H9 (cell line): ENCODE results near the gene ZP1. TPM values are rescaled to one million over a fixed set of nuclear protein-coding genes. Genes with fewer than 3 reads are reported as not detected.

Experiments
- DNase-seq: peaks from one replicate; pipeline ENCODE4 v3.0.0-alpha.2; 2017
- H2AFZ ChIP-seq: one replicate; pipeline ENCODE4 v1.6.1; 2013; ENCODE audit warnings: mild to moderate bottlenecking, low read length, control low read depth, moderate library complexity
- H2AK5ac ChIP-seq: 2 replicates; pipeline ENCODE4 v1.6.1; 2013; ENCODE audit warnings: low read length, control low read depth, mixed read lengths; ENCODE audit not compliant: insufficient read length
- H2BK120ac ChIP-seq: one replicate; pipeline ENCODE4 v1.6.1; 2013; ENCODE audit warnings: low read depth, mild to moderate bottlenecking, low read length, control low read depth, inconsistent platforms; ENCODE audit not compliant: poor library complexity, severe bottlenecking
- H2BK12ac ChIP-seq: 2 replicates; pipeline ENCODE4 v1.6.1; 2013; ENCODE audit warnings: low read length, control low read depth, mixed read lengths, low read depth; ENCODE audit not compliant: insufficient read length
- H2BK15ac ChIP-seq: 2 replicates; pipeline ENCODE4 v1.6.1; 2013; ENCODE audit warnings: low read depth, low read length, control low read depth
- H2BK20ac ChIP-seq: one replicate; pipeline ENCODE4 v1.6.1; 2013; ENCODE audit warnings: low read depth, mild to moderate bottlenecking, low read length, control low read depth, inconsistent platforms; ENCODE audit not compliant: poor library complexity, severe bottlenecking
- H2BK5ac ChIP-seq: 2 replicates; pipeline ENCODE4 v1.6.1; 2013; ENCODE audit warnings: low read length, control low read depth, mixed read lengths; ENCODE audit not compliant: insufficient read length
- H3K14ac ChIP-seq: 2 replicates; pipeline ENCODE4 v1.6.1; 2013; ENCODE audit warnings: low read length, control low read depth; ENCODE audit not compliant: insufficient read depth
- H3K18ac ChIP-seq: 2 replicates; pipeline ENCODE4 v1.6.1; 2013; ENCODE audit warnings: low read depth, mild to moderate bottlenecking, mixed read lengths, low read length, control low read depth; ENCODE audit not compliant: insufficient read length
- H3K23ac ChIP-seq: 2 replicates; pipeline ENCODE4 v1.6.1; 2013; ENCODE audit warnings: low read length, control low read depth, mixed read lengths, low read depth; ENCODE audit not compliant: insufficient read length
- H3K23me2 ChIP-seq: 2 replicates; pipeline ENCODE4 v1.6.1; 2013; ENCODE audit warnings: low read depth, mild to moderate bottlenecking, mixed read lengths, low read length, control low read depth; ENCODE audit not compliant: insufficient read length, poor library complexity, severe bottlenecking
- H3K27ac ChIP-seq: 2 replicates; pipeline ENCODE4 v1.5.1; 2013; ENCODE audit warnings: low read length, control low read depth, mixed read lengths, low read depth; ENCODE audit not compliant: insufficient read length
- H3K27me3 ChIP-seq: 2 replicates; pipeline ENCODE4 v1.6.1; 2013; ENCODE audit warnings: low read length, control low read depth, inconsistent platforms; ENCODE audit not compliant: insufficient read depth
- H3K4ac ChIP-seq: 2 replicates; pipeline ENCODE4 v1.6.1; 2013; ENCODE audit warnings: low read depth, mild to moderate bottlenecking, control low read depth, inconsistent platforms, low read length, moderate library complexity
- H3K4me1 ChIP-seq: 2 replicates; pipeline ENCODE4 v1.6.1; 2013; ENCODE audit warnings: low read length, control low read depth, inconsistent platforms; ENCODE audit not compliant: insufficient read depth
- H3K4me2 ChIP-seq: 2 replicates; pipeline ENCODE4 v1.6.1; 2013; ENCODE audit warnings: low read length, control low read depth, mixed read lengths; ENCODE audit not compliant: insufficient read length, insufficient read depth
- H3K56ac ChIP-seq: 2 replicates; pipeline ENCODE4 v1.6.1; 2013; ENCODE audit warnings: low read depth, mild to moderate bottlenecking, mixed read lengths, low read length, control low read depth; ENCODE audit not compliant: insufficient read length
- H3K79me1 ChIP-seq: 2 replicates; pipeline ENCODE4 v1.6.1; 2013; ENCODE audit warnings: low read depth, mild to moderate bottlenecking, moderate library complexity, low read length, control low read depth, inconsistent platforms; ENCODE audit not compliant: insufficient read depth, poor library complexity, severe bottlenecking
- H3K79me2 ChIP-seq: 2 replicates; pipeline ENCODE4 v1.6.1; 2013; ENCODE audit warnings: low read length, control low read depth, inconsistent platforms; ENCODE audit not compliant: insufficient read depth
- H3K9ac ChIP-seq: 2 replicates; pipeline ENCODE4 v1.6.1; 2013; ENCODE audit warnings: low read length, control low read depth, mixed read lengths; ENCODE audit not compliant: insufficient read length; ENCODE audit errors: extremely low read depth
- H3K9me3 ChIP-seq: one replicate; pipeline ENCODE4 v1.6.1; 2013; ENCODE audit warnings: low read depth, low read length, inconsistent platforms; ENCODE audit not compliant: control insufficient read depth
- H3T11ph ChIP-seq: one replicate; pipeline ENCODE4 v1.6.1; 2013; ENCODE audit warnings: mild to moderate bottlenecking, low read length, control low read depth, inconsistent platforms
- H4K20me1 ChIP-seq: one replicate; pipeline ENCODE4 v1.6.1; 2013; ENCODE audit not compliant: control insufficient read depth, insufficient read length, insufficient read depth
- H4K5ac ChIP-seq: 2 replicates; pipeline ENCODE4 v1.6.1; 2013; ENCODE audit warnings: low read depth, mild to moderate bottlenecking, mixed read lengths, low read length, control low read depth; ENCODE audit not compliant: insufficient read length
- H4K8ac ChIP-seq: replicated peaks from 2 replicates; pipeline ENCODE4 v1.6.1; 2013; ENCODE audit warnings: low read length, control low read depth, mixed read lengths, low read depth; ENCODE audit not compliant: insufficient read length
- H4K91ac ChIP-seq: 2 replicates; pipeline ENCODE4 v1.6.1; 2013; ENCODE audit warnings: low read depth, mild to moderate bottlenecking, moderate library complexity, mixed read lengths, low read length, control low read depth; ENCODE audit not compliant: insufficient read length
- H3K27ac Mint-ChIP-seq, 3 experiments: 2 replicates in 2 of 3; 3 replicates in 1 of 3; pipeline ENCODE4 v1.8.0; 2020 to 2021; ENCODE audit warnings: mixed read lengths in 3 of 3, mild to moderate bottlenecking in 1 of 3, moderate library complexity in 1 of 3
- H3K27me3 Mint-ChIP-seq: 2 replicates; pipeline ENCODE4 v1.8.0; 2021; ENCODE audit warnings: low read depth, mild to moderate bottlenecking, moderate library complexity, mixed read lengths
- H3K36me3 Mint-ChIP-seq, 3 experiments: 2 replicates in 2 of 3; 3 replicates in 1 of 3; pipeline ENCODE4 v1.8.0; 2020 to 2021; ENCODE audit warnings: low read depth in 3 of 3, mixed read lengths in 3 of 3; ENCODE audit not compliant: insufficient read depth in 1 of 3
- H3K4me1 Mint-ChIP-seq, 2 experiments: 2 replicates each; pipeline ENCODE4 v1.8.0; 2020; ENCODE audit warnings: mixed read lengths in 2 of 2
- H3K4me3 Mint-ChIP-seq, 2 experiments: 2 replicates in 1 of 2; 3 replicates in 1 of 2; pipeline ENCODE4 v1.8.0; 2020 to 2021; ENCODE audit warnings: mild to moderate bottlenecking in 2 of 2, mixed read lengths in 2 of 2, moderate library complexity in 1 of 2
- H3K9me3 Mint-ChIP-seq, 2 experiments: 2 replicates in 1 of 2; 3 replicates in 1 of 2; pipeline ENCODE4 v1.8.0; 2020; ENCODE audit warnings: mild to moderate bottlenecking in 2 of 2, mixed read lengths in 2 of 2, moderate library complexity in 1 of 2
- CTCF ChIP-seq: fragments of 200-600 bp; sonication (generic); conservative IDR thresholded peaks from 3 replicates; pipeline ENCODE4 v1.8.0; 2021; ENCODE audit warnings: antibody characterized with exemption, mild to moderate bottlenecking
- WGBS: extraction: QIAGEN DNeasy Blood & Tissue Kit; methylation state at CpG from one replicate; pipeline ENCODE4 v1.1.7; 2013; ENCODE audit warnings: missing lambda C conversion rate, low lambda C conversion rate, mixed read lengths; ENCODE audit not compliant: insufficient read length; ENCODE audit errors: extremely low coverage; 5-methylcytosine and 5-hydroxymethylcytosine counted together
- total RNA-seq: library from RNA; stranded (reverse); gene quantifications from 2 replicates; pipeline ENCODE4 v1.2.1, GENCODE V29; 2021

Gene ZP1
- total RNA-seq, 1 experiment from 2014 or later: not detected

GRCh38 chr11:60858236-60858635, 9.1 kb upstream of the ZP1 start:
- no peak overlapping the region for H3T11ph ChIP-seq
- no peak overlapping the region for H3K56ac ChIP-seq
- H3K4me3 Mint-ChIP-seq: no peak overlapping the region
- no peak overlapping the region for H2AFZ ChIP-seq
- H3K79me2 ChIP-seq: no peaks in the 10 kb centered on the region
- H3K9me3 ChIP-seq: no peaks in the 10 kb centered on the region
- no peak overlapping the region for H3K4ac ChIP-seq
- H2BK20ac ChIP-seq: no peak overlapping the region
- H3K23me2 ChIP-seq: no peaks in the 10 kb centered on the region
- H3K4me1 Mint-ChIP-seq: no peaks in the 10 kb centered on the region
- no peak overlapping the region for H2AK5ac ChIP-seq
- H3K27ac ChIP-seq: no peak overlapping the region
- H4K20me1 ChIP-seq: no peaks in the 10 kb centered on the region
- H3K79me1 ChIP-seq: no peaks in the 10 kb centered on the region
- H3K14ac ChIP-seq: no peak overlapping the region; the same call in 1 of the 2 replicates
- H3K27me3 Mint-ChIP-seq: peaks cover 2% of the 10 kb centered on the region; the same call in 1 of the 2 replicates
- H3K9me3 Mint-ChIP-seq: no peaks in the 10 kb centered on the region
- no peak overlapping the region for H4K5ac ChIP-seq
- no peak overlapping the region for H3K23ac ChIP-seq
- no peak overlapping the region for H4K8ac ChIP-seq
- H3K36me3 Mint-ChIP-seq: peaks cover 0 to under 1% (median 0%) of the 10 kb centered on the region in 3 experiments; a peak in 3 of 7 replicates
- no peaks in the 10 kb centered on the region for H3K27me3 ChIP-seq
- no peak overlapping the region for H2BK12ac ChIP-seq
- no peak overlapping the region for H4K91ac ChIP-seq
- no peak for DNase-seq
- no peak for TF ChIP-seq CTCF
- H2BK120ac ChIP-seq: no peak overlapping the region
- no peak overlapping the region for H2BK5ac ChIP-seq
- no peaks in the 10 kb centered on the region; the same call in 1 of the 2 replicates for H3K4me1 ChIP-seq
- H2BK15ac ChIP-seq: no peak overlapping the region
- WGBS: no CpG with 5 or more reads among the region's 8 CpGs
- no peak overlapping the region for H3K4me2 ChIP-seq
- no peak overlapping the region for H3K27ac Mint-ChIP-seq
- no peak overlapping the region for H3K9ac ChIP-seq
- H3K18ac ChIP-seq: no peak overlapping the region
